ENCODE measurements around the gene ZNF521.

Gene ZNF521

GRCh38 chr18:25016666-25017065, 335.3 kb downstream of the ZNF521 start:
- no peak for DNase-seq

- no peak for DNase-seq
Observed at GRCh38 chr18:25016181-25016580, 335.8 kb downstream of the ZNF521 start.
